ENCODE data around the gene WNT9A.

WNT9A gene

GRCh38 chr1:227954163-227954850, 6.6 kb upstream of the WNT9A start:
- DNase-seq (ENCODE audit: low spot score), result no peak

- no peak for DNase-seq (ENCODE audit: low spot score)
Measured at GRCh38 chr1:227953022-227953412, 5.3 kb upstream of the WNT9A start.

- no peak for DNase-seq (ENCODE audit: low spot score)
Measured at GRCh38 chr1:227952374-227953021, 4.8 kb upstream of the WNT9A start.

GRCh38 chr1:227951624-227952373, 4.1 kb upstream of the WNT9A start:
- DNase-seq (ENCODE audit: low spot score), result no peak

GRCh38 chr1:227950735-227951346, 3.1 kb upstream of the WNT9A start:
- no peak for DNase-seq (ENCODE audit: low spot score)

- DNase-seq (ENCODE audit: low spot score), result no peak
Measured at GRCh38 chr1:227949954-227950734, 2.4 kb upstream of the WNT9A start.

GRCh38 chr1:227949341-227949921, 1.7 kb upstream of the WNT9A start:
- no peak for DNase-seq (ENCODE audit: low spot score)

GRCh38 chr1:227948493-227949260, 945 bp upstream of the WNT9A start:
- no peak for DNase-seq (ENCODE audit: low spot score)

- no peak for DNase-seq (ENCODE audit: low spot score)
Measured at GRCh38 chr1:227947386-227947675, 401 bp downstream of the WNT9A start.

GRCh38 chr1:227946624-227947385, 927 bp downstream of the WNT9A start:
- DNase-seq (ENCODE audit: low spot score), result peak; percentile 75

GRCh38 chr1:227945891-227946623, 1.7 kb downstream of the WNT9A start:
- peak; percentile 65 for DNase-seq (ENCODE audit: low spot score)

- no peak for DNase-seq (ENCODE audit: low spot score)
Measured at GRCh38 chr1:227944931-227945890, 2.5 kb downstream of the WNT9A start.

GRCh38 chr1:227944090-227944930, 3.4 kb downstream of the WNT9A start:
- DNase-seq (ENCODE audit: low spot score), result no peak

GRCh38 chr1:227943381-227944089, 4.2 kb downstream of the WNT9A start:
- no peak for DNase-seq (ENCODE audit: low spot score)

GRCh38 chr1:227942716-227943261, 4.9 kb downstream of the WNT9A start:
- no peak for DNase-seq (ENCODE audit: low spot score)

- no peak for DNase-seq (ENCODE audit: low spot score)
Measured at GRCh38 chr1:227942021-227942715, 5.6 kb downstream of the WNT9A start.

Data from hepatic stellate cell (primary cell).